PC-9 (cell line): ENCODE results near the gene SNRPD3. TPM values are rescaled to one million over a fixed set of nuclear protein-coding genes. Genes with fewer than 3 reads are reported as not detected.

Experiments used
- BruUV-seq: library from RNA; stranded (reverse); fragments of 400-500 nt; replicated peaks from 2 replicates; lab custom pipeline; 2021; lab: Mats Ljungman, UMichigan
- CTCF ChIA-PET: fragments of 300-600 bp; sonication (Branson Sonifier 250); formaldehyde crosslinking; loops from one replicate; lab custom pipeline; 2022; ENCODE audit warnings: antibody characterized with exemption; lab: Charles Lee
- POLR2A ChIA-PET: fragments of 300-600 bp; sonication (Branson Sonifier 250); formaldehyde crosslinking; loops from one replicate; lab custom pipeline; 2022; ENCODE audit warnings: antibody characterized with exemption; ENCODE audit not compliant: unreplicated experiment; lab: Charles Lee
- DNase-seq, 2 experiments: peaks; one replicate each; pipeline versions ENCODE4 v3.0.0 to v3.0.0-alpha.2; 2015 to 2022; ENCODE audit warnings: mixed read lengths in 1 of 2
- H2AFZ ChIP-seq: fragments of 200-600 bp; sonication (generic); 2 replicates; pipeline ENCODE4 v1.8.1; 2017; ENCODE audit warnings: antibody characterized with exemption
- H3F3A ChIP-seq: fragments of 200-600 bp; sonication (generic); 2 replicates; pipeline ENCODE4 v1.8.1; 2017; ENCODE audit warnings: antibody characterized with exemption, mild to moderate bottlenecking, low read depth; ENCODE audit not compliant: insufficient read depth
- H3K27ac ChIP-seq: fragments of 200-600 bp; sonication (generic); 2 replicates; pipeline ENCODE4 v1.6.1; 2016; ENCODE audit warnings: mixed run types
- H3K27me3 ChIP-seq: fragments of 200-600 bp; sonication (generic); 2 replicates; pipeline ENCODE4 v1.6.1; 2016; ENCODE audit warnings: low read depth, mixed run types; ENCODE audit not compliant: insufficient read depth
- H3K36me3 ChIP-seq: fragments of 200-600 bp; sonication (generic); 2 replicates; pipeline ENCODE4 v1.6.1; 2016; ENCODE audit warnings: low read depth, mixed run types
- H3K4me1 ChIP-seq: fragments of 200-600 bp; sonication (generic); replicated peaks from 2 replicates; pipeline ENCODE4 v1.6.1; 2016; ENCODE audit warnings: mixed run types; ENCODE audit not compliant: insufficient read depth
- H3K4me2 ChIP-seq: fragments of 200-600 bp; sonication (generic); 2 replicates; pipeline ENCODE4 v1.6.1; 2017; ENCODE audit warnings: mixed run types
- H3K4me3 ChIP-seq: fragments of 200-600 bp; sonication (generic); 2 replicates; pipeline ENCODE4 v1.6.1; 2016; ENCODE audit warnings: mixed run types
- H3K79me2 ChIP-seq: fragments of 200-600 bp; sonication (generic); 2 replicates; pipeline ENCODE4 v1.6.1; 2017; ENCODE audit warnings: low read depth, mixed run types
- H3K9me2 ChIP-seq: fragments of 200-600 bp; sonication (generic); 2 replicates; pipeline ENCODE4 v1.8.1; 2017; ENCODE audit warnings: mild to moderate bottlenecking; ENCODE audit not compliant: insufficient read depth
- H3K9me3 ChIP-seq: fragments of 200-600 bp; sonication (generic); 2 replicates; pipeline ENCODE4 v1.8.1; 2016; ENCODE audit warnings: low read depth; ENCODE audit not compliant: insufficient read depth
- H4K20me1 ChIP-seq: fragments of 200-600 bp; sonication (generic); 2 replicates; pipeline ENCODE4 v1.8.1; 2017; ENCODE audit not compliant: insufficient read depth
- EZH2 ChIP-seq: fragments of 200-600 bp; sonication (generic); IDR thresholded peaks from 2 replicates; pipeline ENCODE4 v1.8.0; 2017; ENCODE audit warnings: antibody characterized with exemption, low read depth
- intact Hi-C: fragments of 100-400 bp; cut with micrococcal nuclease; formaldehyde crosslinking; loops from one replicate; pipeline ENCODE4 v1.10.0; 2022; ENCODE audit not compliant: unreplicated experiment
- total RNA-seq: library from RNA; stranded (reverse); gene quantifications from 2 replicates; pipeline ENCODE4 v1.2.3, GENCODE V29; 2021
- TF ChIP-seq, protein P1 (sequence below): fragments of 200-600 bp; sonication (generic); conservative IDR thresholded peaks from 2 replicates; pipeline ENCODE4 v1.6.1; 2017; ENCODE audit warnings: mixed run types, antibody characterized with exemption, mild to moderate bottlenecking, moderate library complexity

The SNRPD3 gene
- total RNA-seq, 1 experiment from 2014 or later, result 117 TPM

DNA sequence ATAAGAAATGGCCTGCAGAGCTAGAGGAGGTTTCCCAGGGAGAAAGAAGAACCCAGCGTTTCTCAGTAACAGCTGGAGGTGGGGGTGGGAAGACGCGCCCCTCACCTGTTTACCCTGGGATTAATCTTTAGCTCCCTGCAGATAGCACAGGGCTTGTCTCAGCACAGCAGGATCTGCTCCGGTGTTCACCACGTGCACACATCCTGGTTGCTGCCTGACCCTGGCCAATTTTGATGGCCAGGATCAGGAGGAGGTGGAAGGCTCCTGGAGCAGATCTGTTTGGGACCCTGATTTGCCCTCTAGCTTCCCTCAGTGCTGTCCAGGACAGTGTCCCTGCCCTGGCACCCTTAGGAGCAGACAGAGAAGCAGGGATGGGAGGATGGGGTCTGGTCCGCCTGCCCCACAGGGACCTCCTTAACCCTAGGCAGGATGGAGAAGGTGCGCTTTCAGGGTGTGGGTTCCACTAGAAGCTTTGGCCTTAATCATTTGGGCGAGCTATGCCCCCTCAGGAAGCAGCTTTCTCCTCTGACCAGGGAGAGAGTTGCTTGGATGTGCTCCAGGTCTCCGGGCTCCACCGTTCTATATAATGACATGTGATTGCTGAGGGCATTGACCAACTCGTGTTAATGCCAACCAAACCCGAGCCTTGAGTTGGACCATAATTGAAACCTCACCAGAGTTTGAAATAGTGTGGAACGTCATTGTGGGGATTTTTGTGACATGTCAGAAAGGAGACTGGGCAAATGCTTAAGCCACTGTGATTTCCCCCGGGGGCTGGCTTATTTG lies 41.4 kb upstream of the SNRPD3 start:
- no peak overlapping the region for H3K4me3 ChIP-seq
- H3K27me3 ChIP-seq, result no peaks in the 10 kb centered on the region
- peaks cover 27% of the 10 kb centered on the region; the same call in 1 of the 2 replicates for H3F3A ChIP-seq
- H3K9me2 ChIP-seq, result no peaks in the 10 kb centered on the region
- CTCF ChIA-PET, result no interaction called here
- H2AFZ ChIP-seq, result no peak overlapping the region
- BruUV-seq, result no TSS peak
- intact Hi-C loops, result no loop called here
- H3K4me2 ChIP-seq, result no peak overlapping the region
- H3K79me2 ChIP-seq, result no peaks in the 10 kb centered on the region
- H4K20me1 ChIP-seq, result no peaks in the 10 kb centered on the region
- DNase-seq, result no peak
- no peak for TF ChIP-seq EZH2
- TF ChIP-seq, protein P1, sequence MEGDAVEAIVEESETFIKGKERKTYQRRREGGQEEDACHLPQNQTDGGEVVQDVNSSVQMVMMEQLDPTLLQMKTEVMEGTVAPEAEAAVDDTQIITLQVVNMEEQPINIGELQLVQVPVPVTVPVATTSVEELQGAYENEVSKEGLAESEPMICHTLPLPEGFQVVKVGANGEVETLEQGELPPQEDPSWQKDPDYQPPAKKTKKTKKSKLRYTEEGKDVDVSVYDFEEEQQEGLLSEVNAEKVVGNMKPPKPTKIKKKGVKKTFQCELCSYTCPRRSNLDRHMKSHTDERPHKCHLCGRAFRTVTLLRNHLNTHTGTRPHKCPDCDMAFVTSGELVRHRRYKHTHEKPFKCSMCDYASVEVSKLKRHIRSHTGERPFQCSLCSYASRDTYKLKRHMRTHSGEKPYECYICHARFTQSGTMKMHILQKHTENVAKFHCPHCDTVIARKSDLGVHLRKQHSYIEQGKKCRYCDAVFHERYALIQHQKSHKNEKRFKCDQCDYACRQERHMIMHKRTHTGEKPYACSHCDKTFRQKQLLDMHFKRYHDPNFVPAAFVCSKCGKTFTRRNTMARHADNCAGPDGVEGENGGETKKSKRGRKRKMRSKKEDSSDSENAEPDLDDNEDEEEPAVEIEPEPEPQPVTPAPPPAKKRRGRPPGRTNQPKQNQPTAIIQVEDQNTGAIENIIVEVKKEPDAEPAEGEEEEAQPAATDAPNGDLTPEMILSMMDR, result no peak
- H3K36me3 ChIP-seq, result no peaks in the 10 kb centered on the region
- H3K9me3 ChIP-seq, result no peaks in the 10 kb centered on the region
- no peak overlapping the region for H3K27ac ChIP-seq
- POLR2A ChIA-PET, result no interaction called here
- H3K4me1 ChIP-seq, result peaks cover 37% of the 10 kb centered on the region

DNA sequence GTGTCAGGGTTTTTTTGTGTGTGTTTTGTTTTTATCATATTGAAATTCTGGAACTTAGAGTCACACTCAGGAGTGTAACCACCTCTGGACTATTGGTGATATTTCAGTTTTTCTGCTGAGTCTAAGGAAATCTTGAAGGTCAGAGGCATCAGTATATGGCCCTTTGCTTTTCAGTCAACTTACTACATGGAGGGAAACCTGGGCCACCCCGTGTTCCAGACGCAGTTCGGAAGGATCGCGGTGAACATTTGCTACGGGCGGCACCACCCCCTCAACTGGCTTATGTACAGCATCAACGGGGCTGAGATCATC lies 40.8 kb upstream of the SNRPD3 start:
- Histone ChIP-seq H3K4me3 (no peak overlapping the region), H3K9me3 (no peaks in the 10 kb centered on the region), H3K27me3 (no peaks in the 10 kb centered on the region), H3K36me3 (no peaks in the 10 kb centered on the region), H3K79me2 (no peaks in the 10 kb centered on the region), H3K9me2 (no peaks in the 10 kb centered on the region), H2AFZ (no peak overlapping the region), H3F3A (peaks cover 27% of the 10 kb centered on the region; the same call in 1 of the 2 replicates), H4K20me1 (no peaks in the 10 kb centered on the region), H3K4me2 (no peak overlapping the region), H3K27ac (no peak overlapping the region), H3K4me1 (peaks cover 35% of the 10 kb centered on the region)
- ChIA-PET CTCF (no interaction called here), POLR2A (no interaction called here)
- intact Hi-C loops, result no loop called here
- DNase-seq, result no peak
- TF ChIP-seq EZH2, result no peak
- TF ChIP-seq, protein P1, result no peak
- BruUV-seq, result no TSS peak

DNA sequence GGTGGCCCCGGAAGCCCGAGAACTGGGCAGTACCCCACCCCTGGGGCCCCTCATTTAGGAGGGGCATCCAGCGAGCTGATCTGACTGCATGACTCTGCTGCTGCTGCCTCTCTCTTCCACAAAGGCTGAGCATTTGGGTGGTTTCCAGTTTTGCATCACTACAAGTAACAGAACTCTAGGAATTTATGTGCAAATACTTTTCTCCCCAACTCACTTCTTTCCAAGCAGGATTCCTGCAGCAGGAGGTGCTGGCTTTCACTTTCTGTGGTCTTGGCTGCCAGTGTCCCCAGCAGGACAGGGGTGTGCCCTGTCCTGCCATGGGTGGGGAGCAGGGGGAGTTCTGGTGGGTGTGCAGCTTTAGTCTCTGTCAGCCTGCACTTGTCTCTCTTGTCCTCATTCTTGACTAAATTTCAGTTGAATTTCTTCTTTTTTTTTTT lies 39.5 kb upstream of the SNRPD3 start:
- TF ChIP-seq, protein P1, result no peak
- TF ChIP-seq EZH2, result no peak
- Histone ChIP-seq H3K27me3 (no peaks in the 10 kb centered on the region), H3K27ac (no peak overlapping the region), H3K4me2 (peak overlapping the region; percentile 23), H3K4me1 (peaks cover 25% of the 10 kb centered on the region), H3F3A (peaks cover 15% of the 10 kb centered on the region; the same call in 1 of the 2 replicates), H4K20me1 (no peaks in the 10 kb centered on the region), H3K4me3 (no peak overlapping the region), H3K79me2 (no peaks in the 10 kb centered on the region), H3K9me2 (no peaks in the 10 kb centered on the region), H3K9me3 (no peaks in the 10 kb centered on the region), H3K36me3 (no peaks in the 10 kb centered on the region), H2AFZ (no peak overlapping the region)
- ChIA-PET CTCF (no interaction called here), POLR2A (no interaction called here)
- no TSS peak for BruUV-seq
- intact Hi-C loops, result no loop called here
- DNase-seq, result peak; percentile 33 to 73
